Stromal cell of bone marrow (primary cell): ENCODE measurements around the gene ARHGEF11.
A peak's percentile ranks its signal among the peaks of the same experiment; 100 is the strongest.
"Not testable (repeated sequence)": the region's sequence is repeated elsewhere in the genome, so short reads cannot be mapped to it uniquely, and the experiment has no call there.

Source experiments
- DNase-seq: peaks from one replicate; pipeline ENCODE4 v3.0.0-alpha.2; 2012; ENCODE audit warnings: low read depth

The ARHGEF11 gene

DNA sequence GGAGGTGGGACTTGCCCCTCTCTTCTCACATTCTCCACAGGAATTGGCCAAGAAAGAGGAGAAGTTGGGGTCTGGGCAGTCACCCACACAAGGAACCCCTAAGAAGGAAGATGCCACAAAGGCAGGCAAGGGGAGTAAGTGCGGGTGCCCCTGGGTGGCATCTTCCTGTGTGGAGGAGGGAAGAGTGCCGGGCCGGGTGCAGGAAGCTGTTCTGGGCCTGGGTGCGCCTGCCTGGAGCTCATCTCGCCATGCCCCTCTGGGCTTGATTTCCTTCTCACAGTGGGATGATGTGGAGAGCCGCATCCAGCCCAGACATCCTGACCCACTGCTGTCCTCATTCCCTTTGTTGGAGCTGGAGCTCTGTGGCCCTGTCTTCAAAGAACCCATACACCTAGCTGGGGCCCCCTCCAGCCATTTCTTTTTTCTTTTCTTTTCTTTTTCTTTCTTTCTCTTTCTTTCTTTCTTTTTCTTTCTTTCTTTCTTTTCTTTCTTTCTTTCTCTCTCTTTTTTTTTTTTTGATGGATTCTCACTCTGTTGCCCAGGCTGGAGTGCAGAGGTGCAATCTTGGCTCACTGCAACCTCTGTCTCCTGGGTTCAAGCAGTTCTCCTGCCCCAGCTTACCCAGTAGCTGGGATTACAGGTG lies 115.8 kb downstream of the ARHGEF11 start:
- DNase-seq = no peak

DNA sequence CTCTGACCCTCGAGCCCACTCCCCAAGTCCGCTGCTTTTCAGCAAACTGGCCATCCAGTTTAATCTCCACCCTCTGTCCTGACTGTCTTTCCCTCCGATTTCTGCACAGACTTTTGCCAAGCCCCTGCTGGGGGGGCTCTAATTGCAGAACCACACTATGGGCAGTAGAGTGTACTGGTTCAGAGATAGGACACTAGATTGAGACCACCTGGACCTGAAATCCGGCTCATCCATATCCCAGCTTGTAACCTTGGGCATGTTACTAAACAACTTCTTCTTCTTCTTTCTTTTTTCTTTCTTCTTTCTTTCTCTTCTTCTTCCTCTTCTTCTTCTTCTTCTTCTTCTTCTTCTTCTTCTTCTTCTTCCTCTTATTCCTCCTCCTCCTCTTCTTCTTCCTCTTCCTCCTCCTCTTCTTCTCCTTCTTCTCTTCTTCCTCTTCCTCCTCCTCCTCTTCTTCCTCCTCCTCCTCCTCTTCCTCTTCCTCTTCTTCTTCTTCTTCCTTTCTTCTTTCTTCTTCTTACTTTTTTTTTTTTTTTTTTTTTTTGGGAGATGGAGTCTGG lies 117.4 kb downstream of the ARHGEF11 start:
- no peak for DNase-seq

DNA sequence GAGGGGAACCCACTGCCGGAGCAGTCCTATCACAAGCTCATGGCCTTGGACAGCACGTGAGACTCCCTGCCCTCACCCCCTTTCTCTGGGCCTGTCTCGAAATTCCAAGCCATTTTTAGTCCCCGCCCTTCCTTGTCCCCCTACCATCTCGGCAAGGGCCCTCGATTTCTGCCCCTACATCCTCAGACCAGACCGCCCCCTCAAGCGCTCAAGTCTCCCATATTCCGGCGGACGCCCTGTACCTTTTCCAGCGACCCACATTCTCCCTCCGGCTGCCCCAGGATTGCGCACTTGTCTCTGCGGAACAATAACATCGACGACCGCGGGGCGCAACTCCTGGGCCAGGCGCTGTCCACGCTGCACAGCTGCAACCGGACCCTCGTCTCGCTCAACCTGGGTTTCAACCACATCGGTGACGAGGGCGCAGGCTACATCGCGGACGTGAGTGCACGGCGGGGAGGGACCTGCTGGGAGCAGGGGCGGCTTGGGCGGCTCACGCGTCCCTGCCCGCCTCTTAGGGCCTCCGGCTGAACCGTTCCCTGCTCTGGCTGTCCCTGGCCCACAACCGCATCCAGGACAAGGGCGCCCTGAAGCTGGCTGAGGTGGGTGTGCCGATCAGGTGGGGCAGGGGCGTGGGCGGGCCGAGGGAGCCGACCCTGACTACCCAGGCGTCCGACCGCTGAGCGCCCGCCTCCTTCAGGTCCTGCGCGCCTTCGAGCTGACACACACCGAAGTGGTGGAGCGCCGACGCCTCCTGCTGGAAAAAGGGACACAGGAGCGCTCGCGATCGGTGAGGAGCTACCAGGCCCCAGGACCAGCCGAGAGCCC lies 118.1 kb downstream of the ARHGEF11 start:
- peak; percentile 40 for DNase-seq

DNA sequence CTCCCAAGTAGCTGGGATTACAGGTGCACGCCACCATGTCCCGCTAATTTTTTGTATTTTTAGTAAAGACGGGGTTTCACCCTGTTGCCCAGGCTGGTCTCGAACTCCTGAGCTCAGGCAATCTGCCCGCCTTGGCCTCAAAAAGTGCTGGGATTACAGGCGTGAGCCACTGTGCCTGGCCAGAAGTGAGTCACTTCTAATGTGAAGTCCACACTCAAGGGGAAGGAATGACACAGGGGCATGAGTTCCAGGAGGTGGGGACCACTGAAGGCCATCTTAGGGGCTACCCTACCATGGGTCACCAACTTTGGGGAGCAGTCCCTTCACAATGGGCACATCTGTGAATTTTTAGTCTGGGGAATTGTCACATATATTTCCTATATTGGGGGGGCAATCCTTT lies 118.8 kb downstream of the ARHGEF11 start:
- DNase-seq = not testable (repeated sequence)

DNA sequence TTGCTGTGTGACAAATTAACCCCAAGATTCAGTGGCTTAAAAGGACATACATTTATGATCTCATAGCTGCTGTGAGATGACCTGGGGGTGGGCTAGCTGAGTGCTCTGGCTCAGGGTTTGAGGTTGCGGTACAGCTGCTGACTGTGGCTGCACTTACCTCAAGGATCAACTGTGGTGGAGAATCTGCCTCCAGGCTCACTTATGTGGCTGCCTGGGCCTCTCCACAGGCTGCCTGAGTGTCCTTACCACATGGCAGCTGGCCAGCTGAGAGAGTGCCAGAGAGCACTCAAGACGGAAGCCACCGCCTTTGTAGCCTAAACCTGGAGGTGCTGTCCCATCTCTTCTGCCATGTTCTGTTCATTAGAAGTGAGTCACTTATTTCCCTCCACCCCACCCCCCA lies 119.4 kb downstream of the ARHGEF11 start:
- DNase-seq = no peak

DNA sequence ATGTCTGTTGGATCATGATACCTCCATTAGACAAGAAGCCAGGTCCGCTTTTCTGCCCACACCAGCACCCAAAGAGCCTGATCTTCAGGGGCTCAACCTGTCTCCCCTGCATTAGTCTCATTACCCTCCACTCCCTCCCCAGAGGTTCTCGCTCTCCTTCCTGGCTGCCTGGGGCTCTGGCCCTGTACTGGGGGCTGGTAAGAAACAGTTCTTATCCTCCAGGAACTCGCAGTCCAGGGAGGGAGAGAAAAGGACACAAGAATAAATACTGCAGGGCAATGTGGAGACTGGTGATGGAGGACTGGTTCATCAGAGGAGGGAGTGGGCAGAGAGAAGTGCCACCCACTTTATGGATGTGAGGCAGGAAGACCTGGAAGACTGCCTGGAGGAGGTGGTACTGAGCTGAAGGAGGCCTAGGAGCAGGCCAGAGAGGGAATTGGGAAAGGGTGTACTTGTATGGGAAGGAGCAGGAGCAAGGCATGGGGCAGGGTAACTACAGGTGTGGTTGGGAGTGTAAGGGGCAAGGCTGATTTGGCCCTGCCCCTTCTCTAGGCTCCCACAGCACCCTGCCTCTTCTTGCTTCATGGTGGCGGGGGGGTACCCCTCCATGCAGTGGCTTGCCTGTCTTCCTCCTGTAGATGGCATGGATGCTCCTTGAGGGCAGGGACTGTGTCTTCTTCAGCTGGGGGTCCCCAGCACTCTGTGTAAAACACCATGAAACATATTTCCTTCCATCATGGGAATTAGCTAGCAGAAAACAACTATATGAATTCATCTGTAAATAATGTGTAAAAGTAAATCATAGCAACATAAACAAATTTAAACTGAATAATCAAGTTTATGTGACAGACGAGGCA lies 120.2 kb downstream of the ARHGEF11 start:
- DNase-seq = no peak

DNA sequence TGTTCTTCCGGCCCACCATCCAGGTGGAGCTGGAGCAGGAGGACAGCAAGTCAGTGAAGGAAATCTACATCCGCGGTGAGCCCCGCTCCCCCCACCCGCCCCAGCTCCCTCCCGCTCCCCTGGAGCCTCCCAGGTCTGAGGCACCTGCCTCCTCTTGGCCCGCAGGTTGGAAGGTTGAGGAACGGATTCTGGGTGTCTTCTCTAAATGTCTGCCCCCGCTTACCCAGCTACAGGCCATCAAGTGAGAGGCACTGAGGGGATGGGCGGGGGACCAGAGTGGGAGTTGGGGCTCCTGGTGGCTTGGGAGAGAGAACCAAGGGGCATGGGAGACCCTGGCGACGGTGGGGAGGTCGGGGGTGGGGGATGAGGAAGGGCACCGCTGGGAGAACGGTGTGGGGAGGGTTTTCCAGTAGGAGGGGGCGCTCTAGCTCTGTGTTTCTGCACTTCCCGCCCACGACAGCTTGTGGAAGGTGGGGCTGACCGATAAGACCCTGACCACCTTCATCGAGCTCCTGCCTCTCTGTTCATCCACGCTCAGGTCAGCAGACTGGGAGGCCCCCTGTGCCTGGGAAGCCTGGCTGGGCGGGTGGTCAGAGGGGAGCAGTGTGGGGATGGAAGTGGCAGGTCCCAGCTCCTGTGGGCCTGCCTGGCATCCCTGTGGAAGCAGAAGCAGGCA lies 120.9 kb downstream of the ARHGEF11 start:
- DNase-seq = no peak

DNA sequence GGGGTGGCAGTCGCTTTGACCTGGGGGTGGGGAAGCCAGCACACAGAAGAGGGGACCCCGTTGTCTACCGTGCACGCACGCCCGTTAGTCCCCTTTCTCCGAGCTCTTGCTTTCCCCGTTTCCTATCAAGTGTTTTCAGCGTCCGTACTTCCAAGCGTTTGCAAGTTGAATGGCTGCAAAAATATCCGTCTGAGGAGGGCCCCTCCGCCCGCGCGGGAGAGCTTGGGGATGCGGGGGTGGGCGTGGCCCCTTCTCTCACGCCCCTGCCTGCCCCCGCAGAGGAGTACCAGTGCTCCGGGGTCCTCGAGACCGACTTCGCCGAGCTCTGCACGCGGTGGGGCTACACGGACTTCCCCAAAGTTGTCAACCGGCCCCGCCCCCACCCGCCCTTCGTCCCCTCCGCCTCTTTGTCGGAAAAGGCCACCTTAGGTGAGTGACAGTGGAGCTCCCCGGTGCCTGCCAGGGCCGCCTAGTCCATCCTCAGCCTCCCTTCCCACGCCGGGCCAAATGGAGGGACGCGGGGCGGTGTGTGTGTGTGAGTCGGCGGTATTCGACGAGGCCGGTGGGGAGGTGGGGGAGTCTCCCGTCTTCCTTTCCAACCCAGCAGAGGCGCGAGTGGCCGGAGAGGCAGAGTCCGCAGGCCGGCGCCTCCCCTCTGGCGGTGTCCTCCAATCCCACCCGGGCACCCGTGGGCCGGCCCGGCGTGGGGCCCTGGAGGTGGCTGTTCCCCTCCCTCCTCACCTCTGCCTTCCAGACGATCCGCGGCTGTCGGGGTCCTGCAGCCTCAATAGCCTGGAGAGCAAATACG lies 121.7 kb downstream of the ARHGEF11 start:
- DNase-seq = no peak

DNA sequence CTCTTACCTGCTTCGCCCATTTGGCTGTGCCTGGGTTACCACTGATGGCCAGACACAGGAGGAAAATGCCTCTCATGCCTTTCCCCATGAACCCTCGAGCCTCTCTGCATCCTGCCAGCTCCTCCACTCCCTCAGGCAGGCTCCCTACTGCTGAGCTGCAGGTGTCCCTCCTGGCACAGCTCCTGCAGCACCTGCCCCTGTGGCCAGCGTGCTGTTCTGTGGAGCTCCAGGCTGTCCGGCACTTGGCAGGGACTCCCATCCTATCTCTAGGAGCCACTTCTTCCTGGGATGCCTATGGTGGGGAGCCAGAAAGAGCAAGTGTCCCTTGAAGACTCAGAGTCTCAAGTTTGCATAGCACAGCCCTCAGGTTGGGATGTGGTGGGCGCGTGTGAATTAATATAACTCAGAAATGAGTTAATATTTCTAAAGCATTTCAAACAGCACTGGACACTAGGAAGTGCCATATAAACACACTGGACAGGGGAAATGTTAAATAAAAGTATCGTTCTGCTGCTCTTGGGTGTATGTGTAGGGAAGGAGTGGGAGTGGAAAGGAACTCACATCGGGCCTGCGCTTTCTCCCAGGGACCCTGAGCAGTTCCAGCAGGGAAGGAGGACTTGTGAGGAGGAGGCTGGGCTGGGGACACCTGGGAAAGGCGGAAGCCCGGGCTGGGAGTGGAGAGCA lies 122.4 kb downstream of the ARHGEF11 start:
- no peak for DNase-seq

DNA sequence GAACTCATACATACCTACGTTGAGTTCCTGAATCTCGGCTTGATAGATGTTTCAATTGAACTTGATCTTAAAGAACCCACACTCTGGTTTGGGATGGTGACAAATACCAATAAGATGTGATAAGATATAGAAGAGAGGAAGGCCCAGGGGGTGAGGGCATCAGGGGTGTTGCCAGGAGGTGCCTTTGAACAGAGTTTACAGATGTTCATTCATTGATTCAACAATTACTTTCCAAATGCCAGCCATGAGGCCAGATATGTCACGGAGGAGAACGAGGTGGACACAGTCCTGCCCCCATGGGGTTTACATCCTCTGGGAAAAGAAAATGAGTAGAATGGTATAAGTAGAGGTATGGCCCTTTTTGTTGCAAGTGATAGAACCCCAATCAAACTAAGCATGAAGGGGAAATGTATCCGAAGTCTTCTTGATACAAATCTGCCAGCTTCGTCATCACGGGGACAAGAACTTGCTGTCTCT lies 124.5 kb downstream of the ARHGEF11 start:
- no peak for DNase-seq

DNA sequence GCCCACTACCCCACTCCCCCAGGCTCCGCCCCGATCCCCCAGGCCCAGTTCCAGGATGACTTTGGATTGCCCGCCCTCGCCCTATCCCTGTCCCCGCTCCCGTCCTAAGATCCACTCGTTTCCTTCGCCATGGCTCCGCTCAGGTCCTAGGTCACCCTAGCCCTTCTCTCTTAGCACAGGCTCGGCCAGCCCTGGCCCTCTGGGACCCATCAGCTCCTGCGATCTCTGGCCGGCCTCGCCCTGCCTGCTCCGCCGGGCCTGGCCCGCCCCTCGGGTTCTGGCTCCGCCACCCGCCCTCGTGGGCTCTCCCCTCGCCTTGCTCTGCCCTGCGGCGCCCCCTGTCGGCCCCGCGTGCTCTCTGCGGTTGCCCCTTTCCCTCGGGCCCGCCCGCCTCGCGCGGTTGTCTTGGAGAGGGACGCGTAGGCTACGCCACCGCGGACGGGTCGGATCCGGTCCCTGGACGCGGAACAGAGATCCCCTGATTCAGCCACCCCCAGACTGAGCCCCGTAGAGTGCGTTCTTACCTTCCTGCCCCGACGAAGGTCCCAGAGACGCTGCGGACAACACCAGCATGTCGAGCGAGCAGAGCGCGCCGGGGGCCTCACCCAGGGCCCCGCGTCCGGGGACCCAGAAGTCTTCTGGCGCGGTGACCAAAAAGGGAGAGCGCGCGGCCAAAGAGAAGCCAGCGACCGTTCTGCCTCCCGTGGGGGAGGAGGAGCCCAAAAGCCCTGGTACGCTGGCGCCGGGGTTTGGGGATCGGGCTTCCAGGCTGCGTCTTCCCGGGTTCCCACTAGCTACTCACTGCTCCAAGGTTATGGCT lies 125.1 kb downstream of the ARHGEF11 start, which contains the start of gene LRRC71:
LRRC71 (plus strand) TSS at position 400 of the 820 bp plus-strand sequence; CDS start at position 572, 172 bp downstream.
- peak; percentile 60 for DNase-seq

DNA sequence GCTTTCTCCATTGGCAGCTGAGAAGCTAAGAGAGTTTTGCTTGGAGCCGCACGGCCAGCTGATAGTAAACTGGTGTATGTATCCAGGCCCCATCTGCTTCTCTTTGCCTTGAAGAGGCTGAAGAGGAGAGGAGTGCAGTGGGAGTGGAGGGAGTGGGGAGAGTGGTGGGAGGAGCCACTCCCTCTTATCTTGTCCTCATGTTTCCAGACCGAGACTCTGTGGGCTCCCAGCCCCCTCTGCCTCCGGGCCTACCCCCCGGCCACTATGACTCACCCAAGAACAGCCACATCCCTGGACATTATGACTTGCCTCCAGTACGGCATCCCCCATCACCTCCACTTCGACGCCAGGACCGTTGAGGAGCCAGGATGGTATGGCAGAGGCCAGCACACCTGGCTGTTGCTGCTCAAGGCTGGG lies 131.1 kb downstream of the ARHGEF11 start:
- DNase-seq = no peak

DNA sequence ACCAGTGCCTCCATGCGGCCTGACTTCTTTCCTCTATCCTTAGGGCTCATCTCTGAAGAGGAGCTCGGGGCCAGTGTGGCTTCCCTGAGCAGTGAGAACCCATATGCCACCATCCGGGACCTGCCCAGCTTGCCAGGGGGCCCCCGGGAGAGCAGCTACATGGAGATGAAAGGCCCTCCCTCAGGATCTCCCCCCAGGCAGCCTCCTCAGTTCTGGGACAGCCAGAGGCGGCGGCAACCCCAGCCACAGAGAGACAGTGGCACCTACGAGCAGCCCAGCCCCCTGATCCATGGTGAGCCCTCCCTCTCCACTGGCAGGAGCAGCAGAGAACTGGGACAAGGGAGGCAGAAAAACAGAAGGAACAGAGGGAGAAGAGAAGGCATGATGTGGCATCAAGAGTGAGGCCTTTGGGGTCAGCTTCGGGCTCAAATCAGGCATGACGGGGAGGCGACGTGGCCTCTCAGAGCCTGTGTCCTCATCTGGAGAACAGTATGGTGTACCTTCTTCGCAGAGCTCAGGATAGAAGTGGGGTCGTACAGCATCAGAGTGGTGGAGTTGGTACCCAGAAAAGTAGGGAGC lies 131.6 kb downstream of the ARHGEF11 start:
- DNase-seq = no peak

DNA sequence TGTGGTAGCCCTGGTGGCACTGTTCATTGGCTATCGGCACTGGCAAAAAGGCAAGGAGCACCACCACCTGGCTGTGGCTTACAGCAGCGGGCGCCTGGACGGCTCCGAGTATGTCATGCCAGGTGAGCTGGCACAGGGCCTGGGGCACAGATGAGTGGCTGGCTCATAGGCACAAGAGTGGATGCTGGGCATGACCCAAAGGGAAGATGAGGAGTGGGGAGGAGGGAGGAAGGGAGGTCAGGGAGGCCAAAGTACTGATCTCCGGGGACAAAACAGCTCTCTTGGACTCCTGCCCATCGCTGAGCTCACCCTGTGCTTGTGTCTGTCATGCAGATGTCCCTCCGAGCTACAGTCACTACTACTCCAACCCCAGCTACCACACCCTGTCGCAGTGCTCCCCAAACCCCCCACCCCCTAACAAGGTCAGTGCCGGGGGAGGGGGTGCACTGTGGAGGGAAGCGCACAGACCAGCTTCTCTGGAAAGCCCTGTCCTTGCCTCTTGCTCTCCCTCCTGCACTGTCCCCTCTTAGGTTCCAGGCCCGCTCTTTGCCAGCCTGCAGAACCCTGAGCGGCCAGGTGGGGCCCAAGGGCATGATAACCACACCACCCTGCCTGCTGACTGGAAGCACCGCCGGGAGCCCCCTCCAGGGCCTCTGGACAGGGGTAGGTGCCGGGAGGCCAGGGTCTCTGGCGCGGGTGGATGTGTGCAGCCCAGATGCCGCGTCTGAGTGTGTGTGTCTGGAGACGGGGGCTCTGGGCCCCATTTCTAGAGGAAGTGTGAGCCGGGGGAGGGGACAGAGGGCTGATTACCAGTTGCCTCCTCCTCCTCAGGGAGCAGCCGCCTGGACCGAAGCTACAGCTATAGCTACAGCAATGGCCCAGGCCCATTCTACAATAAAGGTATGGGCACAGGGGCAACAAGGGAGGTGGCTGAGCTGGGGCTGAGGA lies 132.4 kb downstream of the ARHGEF11 start:
- DNase-seq = no peak

DNA sequence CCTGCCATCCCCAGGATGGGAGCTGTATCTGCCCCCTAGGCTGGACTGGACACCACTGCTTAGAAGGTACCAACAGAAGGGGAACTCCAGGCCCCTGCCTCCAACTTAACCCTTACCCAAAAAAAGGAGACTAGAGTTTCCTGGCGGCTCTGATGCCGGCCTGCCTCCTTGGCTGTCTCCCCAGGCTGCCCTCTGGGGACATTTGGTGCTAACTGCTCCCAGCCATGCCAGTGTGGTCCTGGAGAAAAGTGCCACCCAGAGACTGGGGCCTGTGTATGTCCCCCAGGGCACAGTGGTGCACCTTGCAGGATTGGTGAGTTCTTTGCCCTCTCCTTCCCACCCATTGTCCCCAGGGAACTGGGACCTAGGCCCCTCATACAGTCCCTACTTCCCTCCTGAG lies 133.2 kb downstream of the ARHGEF11 start:
- DNase-seq = no peak

DNA sequence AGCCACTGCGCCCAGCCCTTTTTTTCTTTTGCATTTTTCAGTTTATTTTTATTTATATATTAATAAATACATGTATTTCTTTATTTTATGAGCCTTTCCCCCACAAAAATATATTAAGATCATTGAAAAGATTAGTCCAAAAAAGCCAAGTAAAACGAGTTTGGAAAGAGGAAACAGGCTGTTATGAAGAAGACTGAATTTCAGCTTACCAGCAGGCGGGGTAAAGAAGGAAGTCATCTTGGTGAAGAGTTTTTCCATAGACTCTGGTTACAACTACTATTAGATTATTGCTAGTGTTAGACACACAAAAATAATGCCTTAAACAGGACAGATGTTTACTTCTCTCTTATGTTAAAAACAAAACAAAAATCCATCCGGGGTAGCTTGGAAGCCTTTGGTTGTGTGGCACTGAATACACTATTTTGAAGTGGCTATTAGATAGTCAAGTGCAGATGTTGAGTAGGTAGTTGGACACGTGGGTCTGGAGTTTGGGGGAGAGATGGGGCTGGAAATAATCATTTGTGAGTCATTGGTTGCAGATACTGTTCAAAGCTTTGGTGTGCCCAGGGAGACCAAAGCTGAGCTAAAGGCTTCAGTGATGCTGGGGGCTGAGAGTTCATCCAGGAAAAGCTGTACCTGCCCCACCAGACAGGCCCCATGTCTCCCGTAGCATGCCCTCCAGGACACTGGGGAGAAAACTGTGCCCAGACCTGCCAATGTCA lies 133.8 kb downstream of the ARHGEF11 start:
- DNase-seq = no peak

DNA sequence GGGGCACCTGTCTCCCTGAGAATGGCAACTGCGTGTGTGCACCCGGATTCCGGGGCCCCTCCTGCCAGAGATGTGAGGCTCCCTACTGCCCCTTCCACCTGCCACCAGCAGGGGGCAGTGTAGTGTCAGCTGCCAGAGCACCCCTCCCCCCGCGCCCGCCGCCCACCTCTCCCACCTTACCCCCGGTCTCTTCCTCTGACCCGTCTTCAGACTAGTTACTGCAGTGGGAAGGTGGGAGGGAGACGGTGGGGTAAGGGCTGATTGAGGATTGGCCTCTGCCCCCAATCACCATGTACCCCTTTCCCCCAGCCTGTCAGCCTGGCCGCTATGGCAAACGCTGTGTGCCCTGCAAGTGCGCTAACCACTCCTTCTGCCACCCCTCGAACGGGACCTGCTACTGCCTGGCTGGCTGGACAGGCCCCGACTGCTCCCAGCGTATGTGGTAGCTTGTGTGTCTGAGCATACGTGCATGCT lies 135.2 kb downstream of the ARHGEF11 start:
- DNase-seq = no peak
